Thoracic aorta (tissue), 2 donors: ENCODE data around the gene SMYD2. TPM values are rescaled to one million over a fixed set of nuclear protein-coding genes. Genes with fewer than 3 reads are reported as not detected.

Experiments used
- ATAC-seq: fragments of 150-250 bp; one replicate; pipeline ENCODE4 v1.8.0; 2017; ENCODE audit warnings: low read depth; ENCODE audit not compliant: insufficient number of reproducible peaks, low FRiP score
- DNase-seq: peaks from one replicate; pipeline ENCODE4 v3.0.0-alpha.2; 2020; ENCODE audit warnings: low spot score
- H3K27ac ChIP-seq, 2 donors: fragments of 200-600 bp; sonication (generic); 1 replicate in 1 of 2; 2 replicates in 1 of 2; pipeline ENCODE4 v1.5.1; 2016; ENCODE audit warnings: mild to moderate bottlenecking in 2 of 2, moderate library complexity in 2 of 2
- H3K27me3 ChIP-seq: fragments of 200-600 bp; sonication (generic); replicated peaks from 2 replicates; pipeline ENCODE4 v1.6.0; 2016; ENCODE audit warnings: mild to moderate bottlenecking; ENCODE audit not compliant: insufficient read depth
- H3K36me3 ChIP-seq: fragments of 200-600 bp; sonication (generic); one replicate; pipeline ENCODE4 v1.5.1; 2016
- H3K4me1 ChIP-seq, 2 donors: fragments of 200-600 bp; sonication (generic); 1 replicate in 1 of 2; 2 replicates in 1 of 2; pipeline versions ENCODE4 v1.5.1 to v1.6.0; 2016; ENCODE audit warnings: low read depth in 2 of 2, mild to moderate bottlenecking in 1 of 2; ENCODE audit not compliant: control insufficient read depth in 1 of 2
- H3K4me3 ChIP-seq: fragments of 200-600 bp; sonication (generic); 2 replicates; pipeline ENCODE4 v1.5.1; 2016; ENCODE audit warnings: mild to moderate bottlenecking
- H3K9me3 ChIP-seq: fragments of 200-600 bp; sonication (generic); 2 replicates; pipeline ENCODE4 v1.5.1; 2016
- CTCF ChIP-seq: fragments of 200-600 bp; sonication (generic); IDR thresholded peaks from one replicate; pipeline ENCODE4 v1.5.1; 2019; ENCODE audit warnings: antibody characterized with exemption
- total RNA-seq, 2 donors: library from RNA; depleted of rRNA; stranded (reverse); fragments of >200 nt; gene quantifications; one replicate each; pipeline versions ENCODE4 v1.1.0 to v1.2.3, GENCODE V29; 2016

SMYD2 gene
- total RNA-seq, 2 donors from 2014 or later: 10.9 to 13.4 TPM

GRCh38 chr1:214363386-214363785, 82.4 kb downstream of the SMYD2 start:
- Histone ChIP-seq H3K4me3 (no peak overlapping the region), H3K9me3 (no peaks in the 10 kb centered on the region), H3K36me3 (peaks cover 4% of the 10 kb centered on the region), H3K4me1 (peaks cover 5 to 34% of the 10 kb centered on the region in 2 donors), H3K27me3 (no peaks in the 10 kb centered on the region), H3K27ac (peak overlapping the region in 1 of 2 donors; percentile 77)
- TF ChIP-seq CTCF: no peak
- ATAC-seq (no peak), DNase-seq (no peak)

GRCh38 chr1:214364386-214364785, 83.4 kb downstream of the SMYD2 start:
- H3K36me3 ChIP-seq: peaks cover 4% of the 10 kb centered on the region
- no peak for TF ChIP-seq CTCF
- H3K4me3 ChIP-seq: no peak overlapping the region
- H3K9me3 ChIP-seq: no peaks in the 10 kb centered on the region
- DNase-seq (no peak), ATAC-seq (no peak)
- H3K27ac ChIP-seq: no peak overlapping the region
- H3K27me3 ChIP-seq: no peaks in the 10 kb centered on the region
- H3K4me1 ChIP-seq: peaks cover 5 to 34% of the 10 kb centered on the region in 2 donors

GRCh38 chr1:214364786-214365295, 83.9 kb downstream of the SMYD2 start:
- Histone ChIP-seq H3K36me3 (peaks cover 4% of the 10 kb centered on the region), H3K9me3 (no peaks in the 10 kb centered on the region), H3K27me3 (no peaks in the 10 kb centered on the region), H3K4me1 (peaks cover 5 to 34% of the 10 kb centered on the region in 2 donors), H3K27ac (no peak overlapping the region), H3K4me3 (no peak overlapping the region)
- ATAC-seq (no peak), DNase-seq (no peak)
- TF ChIP-seq CTCF: no peak

GRCh38 chr1:214367841-214368240, 86.9 kb downstream of the SMYD2 start:
- Histone ChIP-seq H3K27ac (no peak overlapping the region), H3K4me3 (no peak overlapping the region), H3K27me3 (no peaks in the 10 kb centered on the region), H3K9me3 (no peaks in the 10 kb centered on the region), H3K4me1 (peaks cover 0 to 26% of the 10 kb centered on the region in 2 donors), H3K36me3 (peaks cover 4% of the 10 kb centered on the region)
- TF ChIP-seq CTCF: no peak
- ATAC-seq (no peak), DNase-seq (no peak)

GRCh38 chr1:214369364-214369763, 88.4 kb downstream of the SMYD2 start:
- DNase-seq (no peak), ATAC-seq (no peak)
- Histone ChIP-seq H3K9me3 (no peaks in the 10 kb centered on the region), H3K4me1 (peaks cover 0 to 13% of the 10 kb centered on the region in 2 donors), H3K36me3 (no peaks in the 10 kb centered on the region), H3K27ac (no peak overlapping the region), H3K27me3 (no peaks in the 10 kb centered on the region), H3K4me3 (no peak overlapping the region)
- no peak for TF ChIP-seq CTCF
